ENCODE data around the gene MRPL14. TPM values are rescaled to one million over a fixed set of nuclear protein-coding genes. Genes with fewer than 3 reads are reported as not detected.

MRPL14 gene
- total and polyA plus RNA-seq, 10 of the 15 experiments (the other 5 are each of a cell fraction or from before 2014, with no cell fraction given) = 80.5 to 294 (median 122) TPM

GRCh38 chr6:44078827-44079671 is 48.2 kb downstream of the MRPL14 start:
- CTCF ChIA-PET = interaction anchor here (0.6 to 12.9 kb wide), 64 partner anchors 9 to 641 kb away, joined by 3 to 264 read pairs (median 4); partner anchors contain the start of genes GTPBP2, MAD2L1BP, MRPS18A and VEGFA
- no peak for TF ChIP-seq BCL11A (IDR thresholded peaks at IDR 0.05; ENCODE audit: low read depth, low read length)
- no peak for TF ChIP-seq SKIL (IDR thresholded peaks at IDR 0.05; ENCODE audit: low read depth, poor library complexity, severe bottlenecking)
- no peak for TF ChIP-seq EP300 (IDR thresholded peaks at IDR 0.05; ENCODE audit: borderline replicate concordance in 1 of 2, control insufficient read depth in 1 of 2, low read depth in 2 of 2, low read length in 2 of 2)
- TF ChIP-seq TCF12 (IDR thresholded peaks at IDR 0.05; ENCODE audit: low read depth, low read length) = no peak
- TF ChIP-seq USF1 (IDR thresholded peaks at IDR 0.05; ENCODE audit: borderline replicate concordance, extremely low read length, insufficient read depth, low read depth, low read length) = no peak
- TF ChIP-seq ZNF207 (IDR thresholded peaks at IDR 0.05; ENCODE audit: borderline replicate concordance) = no peak
- TF ChIP-seq RB1 (IDR thresholded peaks at IDR 0.05; ENCODE audit: borderline replicate concordance) = no peak
- TF ChIP-seq NR2C1 (IDR thresholded peaks at IDR 0.05) = no peak
- TF ChIP-seq POLR2AphosphoS5 (IDR thresholded peaks at IDR 0.05; ENCODE audit: low read length) = no peak
- no peak for TF ChIP-seq CHD1 (IDR thresholded peaks at IDR 0.05; ENCODE audit: low read depth, low read length)
- no peak for TF ChIP-seq FOS (IDR thresholded peaks at IDR 0.05; ENCODE audit: borderline replicate concordance, extremely low read depth, insufficient read length)
- no peak for TF ChIP-seq ESRRA (IDR thresholded peaks at IDR 0.05; ENCODE audit: low read length)
- TF ChIP-seq LARP7 (IDR thresholded peaks at IDR 0.05) = no peak
- TF ChIP-seq BHLHE40 (IDR thresholded peaks at IDR 0.05; ENCODE audit: borderline replicate concordance in 1 of 2, low read depth in 2 of 2, low read length in 1 of 2) = 0 out of 4 replicates have a peak, but pooled peaks of 1 of the 2 experiments have one; percentile 12
- no peak for TF ChIP-seq FOXM1 (IDR thresholded peaks at IDR 0.05; ENCODE audit: low read depth, low read length)
- TF ChIP-seq ZNF217 (IDR thresholded peaks at IDR 0.05) = no peak
- no peak for TF ChIP-seq TARDBP (IDR thresholded peaks at IDR 0.05; ENCODE audit: borderline replicate concordance)
- TF ChIP-seq CHD4 (IDR thresholded peaks at IDR 0.05) = no peak
- TF ChIP-seq PKNOX1 (IDR thresholded peaks at IDR 0.05) = no peak
- no peak for TF ChIP-seq PML (IDR thresholded peaks at IDR 0.05; ENCODE audit: low read length)

More at GRCh38 chr6:44078827-44079671, 48.2 kb downstream of the MRPL14 start:
- intact Hi-C loops (cut with micrococcal nuclease; ENCODE audit: unreplicated experiment) (loop anchor here (1.0 to 10.0 kb wide), 5 partner anchors 310 to 624 kb away; partner anchors contain the start of gene DLK2), in situ Hi-C loops (cut with MboI) (loop anchor here (5.0 kb wide), 2 partner anchors 357 to 412 kb away; no protein-coding TSS in a partner anchor)
- Histone ChIP-seq H3K9me3 (replicated peaks; ENCODE audit: control insufficient read depth, insufficient read depth, low read length) (no peaks in the 10 kb centered on the region), H3K36me3 (ENCODE audit: control insufficient read depth in 2 of 2, insufficient read depth in 2 of 2, low read length in 1 of 2) (no peaks in the 10 kb centered on the region), H3K79me2 (ENCODE audit: control insufficient read depth, insufficient read depth, low read length) (peaks cover 4% of the 10 kb centered on the region), H3K9ac (ENCODE audit: control insufficient read depth, insufficient read depth, low read length) (no peak overlapping the region), H2AFZ (ENCODE audit: control insufficient read depth, low read depth, low read length) (peak overlapping the region; percentile 37), H3K27ac (ENCODE audit: control insufficient read depth, insufficient read depth) (no peak overlapping the region), H3K4me1 (ENCODE audit: control insufficient read depth, insufficient read depth, low read length) (peaks cover 54% of the 10 kb centered on the region), H3K27me3 (replicated peaks in 1 of 2; ENCODE audit: control insufficient read depth in 2 of 2, insufficient read depth in 2 of 2, low read length in 1 of 2) (no peaks in the 10 kb centered on the region), H3K4me2 (ENCODE audit: control insufficient read depth, insufficient read depth) (peak overlapping the region; percentile 47; the same call in 1 of the 2 replicates), H4K20me1 (ENCODE audit: control insufficient read depth, insufficient read depth) (no peaks in the 10 kb centered on the region), H3K4me3 (no peak overlapping the region)
- no TSS peak for BruUV-seq (replicated peaks)
- peak; percentile 63 for ATAC-seq
- ChIA-PET RAD21 (ENCODE audit: unreplicated experiment) (interaction anchor here (0.6 to 11.0 kb wide), 37 partner anchors 11 to 504 kb away, joined by 3 to 179 read pairs (median 4); partner anchors contain the start of gene VEGFA), POLR2A (interaction anchor here (0.7 to 11.0 kb wide), 10 partner anchors 11 to 411 kb away, joined by 3 to 97 read pairs (median 6); partner anchors contain the start of gene VEGFA), SMC1A (ENCODE audit: uncharacterized antibody, unreplicated experiment) (interaction anchor here (0.6 to 5.8 kb wide), 38 partner anchors 11 to 1422 kb away, joined by 3 to 87 read pairs (median 4); partner anchors contain the start of genes MRPS18A and VEGFA)
- DNase-seq (ENCODE audit: low read depth, low spot score) = no peak
- peak; percentile 91 for FAIRE-seq
- WGBS (ENCODE audit: insufficient coverage, insufficient replicate concordance, low lambda C conversion rate, missing lambda C conversion rate) = 21% methylated on average over 8 of the region's 8 CpGs

Measured in GM12878 (cell line).